ENCODE results near the gene CPTP. TPM values are rescaled to one million over a fixed set of nuclear protein-coding genes. Genes with fewer than 3 reads are reported as not detected.

CPTP gene
- total and polyA plus RNA-seq, 4 donors = 7.9 to 45.1 (median 22.5) TPM

DNA sequence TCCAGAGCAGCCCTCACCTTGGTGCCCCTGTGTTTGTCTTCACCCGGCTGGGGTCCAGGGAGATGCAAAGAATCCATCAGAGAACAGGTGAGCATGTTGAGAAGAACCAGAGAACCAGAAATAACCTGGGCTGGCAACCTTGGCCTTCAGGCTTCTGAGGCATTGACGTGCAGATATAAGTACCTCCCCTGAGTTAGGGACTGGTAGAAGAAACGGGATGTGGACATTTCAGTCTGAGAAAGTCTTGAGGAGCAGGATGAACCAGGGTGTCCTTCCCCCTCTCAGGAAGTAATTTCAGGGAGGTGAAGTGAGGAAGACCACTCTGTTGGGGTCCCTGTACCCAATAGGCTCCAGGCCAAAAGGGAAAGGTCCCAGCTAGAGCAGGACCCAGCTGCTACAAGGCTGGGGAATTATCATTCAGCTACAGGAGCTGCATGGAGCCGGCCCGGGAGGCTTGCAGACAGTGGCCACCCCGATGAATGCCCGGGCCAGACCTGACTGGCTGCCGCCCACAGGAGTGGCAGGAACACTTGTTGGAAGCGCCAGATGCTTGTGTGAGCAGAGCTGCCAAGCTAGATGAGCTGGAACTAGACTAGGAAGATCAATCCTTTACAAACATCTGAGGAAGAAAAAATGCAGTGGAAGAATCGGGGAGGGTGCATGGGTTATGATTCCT, 52.1 kb downstream of the CPTP start:
- H3K9ac ChIP-seq (ENCODE audit: low read depth in 1 of 2, low read length in 2 of 2) = no peak overlapping the region
- WGBS = 89% methylated on average over 10 of the region's 10 CpGs
- DNase-seq (ENCODE audit: low spot score) = no peak
- no peaks in the 10 kb centered on the region for H3K27me3 ChIP-seq (ENCODE audit: control insufficient read depth in 4 of 4, insufficient read depth in 4 of 4, low read length in 3 of 4)
- no peak overlapping the region for H3K27ac ChIP-seq (ENCODE audit: low read depth in 1 of 2, low read length in 2 of 2)
- H3K4me1 ChIP-seq (ENCODE audit: control insufficient read depth in 4 of 4, insufficient read depth in 4 of 4, low read length in 3 of 4) = peaks cover 7 to 32% (median 27%) of the 10 kb centered on the region in 4 donors
- H3K4me3 ChIP-seq (ENCODE audit: low read depth in 1 of 3, low read length in 3 of 3) = no peak overlapping the region
- TF ChIP-seq HNF4G (IDR thresholded peaks at IDR 0.05) = no peak
- no peak for TF ChIP-seq NR2F2 (IDR thresholded peaks at IDR 0.05)
- TF ChIP-seq, protein P1, sequence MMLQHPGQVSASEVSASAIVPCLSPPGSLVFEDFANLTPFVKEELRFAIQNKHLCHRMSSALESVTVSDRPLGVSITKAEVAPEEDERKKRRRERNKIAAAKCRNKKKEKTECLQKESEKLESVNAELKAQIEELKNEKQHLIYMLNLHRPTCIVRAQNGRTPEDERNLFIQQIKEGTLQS (IDR thresholded peaks at IDR 0.05) = no peak
- no peak for TF ChIP-seq RAD21 (IDR thresholded peaks at IDR 0.05)
- no peak for TF ChIP-seq GABPA (IDR thresholded peaks at IDR 0.05 in 1 of 2, conservative IDR thresholded peaks at IDR 0.05 in 1 of 2)
- TF ChIP-seq RXRA (IDR thresholded peaks at IDR 0.05) = no peak
- no peak for TF ChIP-seq SP1 (IDR thresholded peaks at IDR 0.05)
- TF ChIP-seq FOXA2 (IDR thresholded peaks at IDR 0.05) = no peak
- H3K36me3 ChIP-seq (ENCODE audit: control insufficient read depth in 4 of 4, insufficient read depth in 3 of 4, low read depth in 1 of 4, low read length in 3 of 4) = peaks cover 0 to 5% (median 2%) of the 10 kb centered on the region in 4 donors
- H3K9me3 ChIP-seq (ENCODE audit: control insufficient read depth in 4 of 4, low read length in 3 of 4) = no peaks in the 10 kb centered on the region

GRCh38 chr1:1377540-1378205, 53.1 kb downstream of the CPTP start:
- H3K4me3 ChIP-seq (ENCODE audit: low read depth in 1 of 3, low read length in 3 of 3) = no peak overlapping the region
- no peaks in the 10 kb centered on the region for H3K27me3 ChIP-seq (ENCODE audit: control insufficient read depth in 4 of 4, insufficient read depth in 4 of 4, low read length in 3 of 4)
- no peak overlapping the region for H3K27ac ChIP-seq (ENCODE audit: low read depth in 1 of 2, low read length in 2 of 2)
- 98% methylated on average over 16 of the region's 16 CpGs for WGBS
- DNase-seq (ENCODE audit: low spot score) = no peak
- H3K9me3 ChIP-seq (ENCODE audit: control insufficient read depth in 4 of 4, low read length in 3 of 4) = no peaks in the 10 kb centered on the region
- H3K4me1 ChIP-seq (ENCODE audit: control insufficient read depth in 4 of 4, insufficient read depth in 4 of 4, low read length in 3 of 4) = peaks cover 7 to 25% (median 20%) of the 10 kb centered on the region in 4 donors
- peaks cover 0 to 5% (median 2%) of the 10 kb centered on the region in 4 donors for H3K36me3 ChIP-seq (ENCODE audit: control insufficient read depth in 4 of 4, insufficient read depth in 3 of 4, low read depth in 1 of 4, low read length in 3 of 4)
- no peak overlapping the region for H3K9ac ChIP-seq (ENCODE audit: low read depth in 1 of 2, low read length in 2 of 2)
- TF ChIP-seq FOXA1 (IDR thresholded peaks at IDR 0.05) (no peak), NR2F2 (IDR thresholded peaks at IDR 0.05) (no peak), GABPA (IDR thresholded peaks at IDR 0.05 in 1 of 2, conservative IDR thresholded peaks at IDR 0.05 in 1 of 2) (no peak), JUND (IDR thresholded peaks at IDR 0.05) (no peak), TAF1 (conservative IDR thresholded peaks at IDR 0.05) (no peak), HNF4A (conservative IDR thresholded peaks at IDR 0.05) (no peak), YY1 (IDR thresholded peaks at IDR 0.05) (no peak), RAD21 (IDR thresholded peaks at IDR 0.05) (no peak), EGR1 (IDR thresholded peaks at IDR 0.05; ENCODE audit: low read depth in 2 of 2) (no peak), ZBTB33 (IDR thresholded peaks at IDR 0.05) (no peak), FOXA2 (IDR thresholded peaks at IDR 0.05) (no peak), RXRA (IDR thresholded peaks at IDR 0.05) (no peak), HNF4G (IDR thresholded peaks at IDR 0.05) (no peak)
- TF ChIP-seq, protein P1 (IDR thresholded peaks at IDR 0.05) = no peak
- TF ChIP-seq, protein P2, sequence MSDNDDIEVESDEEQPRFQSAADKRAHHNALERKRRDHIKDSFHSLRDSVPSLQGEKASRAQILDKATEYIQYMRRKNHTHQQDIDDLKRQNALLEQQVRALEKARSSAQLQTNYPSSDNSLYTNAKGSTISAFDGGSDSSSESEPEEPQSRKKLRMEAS (IDR thresholded peaks at IDR 0.05) = no peak
- TF ChIP-seq, protein P3, sequence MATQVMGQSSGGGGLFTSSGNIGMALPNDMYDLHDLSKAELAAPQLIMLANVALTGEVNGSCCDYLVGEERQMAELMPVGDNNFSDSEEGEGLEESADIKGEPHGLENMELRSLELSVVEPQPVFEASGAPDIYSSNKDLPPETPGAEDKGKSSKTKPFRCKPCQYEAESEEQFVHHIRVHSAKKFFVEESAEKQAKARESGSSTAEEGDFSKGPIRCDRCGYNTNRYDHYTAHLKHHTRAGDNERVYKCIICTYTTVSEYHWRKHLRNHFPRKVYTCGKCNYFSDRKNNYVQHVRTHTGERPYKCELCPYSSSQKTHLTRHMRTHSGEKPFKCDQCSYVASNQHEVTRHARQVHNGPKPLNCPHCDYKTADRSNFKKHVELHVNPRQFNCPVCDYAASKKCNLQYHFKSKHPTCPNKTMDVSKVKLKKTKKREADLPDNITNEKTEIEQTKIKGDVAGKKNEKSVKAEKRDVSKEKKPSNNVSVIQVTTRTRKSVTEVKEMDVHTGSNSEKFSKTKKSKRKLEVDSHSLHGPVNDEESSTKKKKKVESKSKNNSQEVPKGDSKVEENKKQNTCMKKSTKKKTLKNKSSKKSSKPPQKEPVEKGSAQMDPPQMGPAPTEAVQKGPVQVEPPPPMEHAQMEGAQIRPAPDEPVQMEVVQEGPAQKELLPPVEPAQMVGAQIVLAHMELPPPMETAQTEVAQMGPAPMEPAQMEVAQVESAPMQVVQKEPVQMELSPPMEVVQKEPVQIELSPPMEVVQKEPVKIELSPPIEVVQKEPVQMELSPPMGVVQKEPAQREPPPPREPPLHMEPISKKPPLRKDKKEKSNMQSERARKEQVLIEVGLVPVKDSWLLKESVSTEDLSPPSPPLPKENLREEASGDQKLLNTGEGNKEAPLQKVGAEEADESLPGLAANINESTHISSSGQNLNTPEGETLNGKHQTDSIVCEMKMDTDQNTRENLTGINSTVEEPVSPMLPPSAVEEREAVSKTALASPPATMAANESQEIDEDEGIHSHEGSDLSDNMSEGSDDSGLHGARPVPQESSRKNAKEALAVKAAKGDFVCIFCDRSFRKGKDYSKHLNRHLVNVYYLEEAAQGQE (IDR thresholded peaks at IDR 0.05) = no peak
